Cardiac muscle cell (in vitro differentiated cells and primary cell): ENCODE measurements around the gene SLC2A2. TPM values are rescaled to one million over a fixed set of nuclear protein-coding genes. Genes with fewer than 3 reads are reported as not detected.
A peak's percentile ranks its signal among the peaks of the same experiment; 100 is the strongest.

ENCODE experiments used
- DNase-seq, 2 donors: peaks; one replicate each; pipeline versions ENCODE4 v3.0.0 to v3.0.0-alpha.2; 2010 to 2017; ENCODE audit warnings: low read depth in 1 of 2, low spot score in 1 of 2
- H3K27ac ChIP-seq: fragments of 200-600 bp; sonication (generic); 2 replicates; pipeline ENCODE4 v1.5.1; 2016
- H3K27me3 ChIP-seq: fragments of 200-600 bp; sonication (generic); 2 replicates; pipeline ENCODE4 v1.6.0; 2016; ENCODE audit warnings: control low read depth
- H3K36me3 ChIP-seq: fragments of 200-600 bp; sonication (generic); 2 replicates; pipeline ENCODE4 v1.5.1; 2016; ENCODE audit warnings: control low read depth
- H3K4me1 ChIP-seq: fragments of 200-600 bp; sonication (generic); 2 replicates; pipeline ENCODE4 v1.8.1; 2017; ENCODE audit warnings: low read depth, mild to moderate bottlenecking, mixed run types
- H3K4me3 ChIP-seq: fragments of 200-600 bp; sonication (generic); 2 replicates; pipeline ENCODE4 v1.5.1; 2016; ENCODE audit warnings: mild to moderate bottlenecking
- H3K9me3 ChIP-seq: fragments of 200-600 bp; sonication (generic); 2 replicates; pipeline ENCODE4 v1.5.1; 2017; ENCODE audit warnings: low read depth, mild to moderate bottlenecking, control low read depth
- polyA plus RNA-seq: library from polyadenylated mRNA; unstranded; fragments of >200 nt; fragmentation: Nextera tagmentation; extraction: Ambion mirVana; gene quantifications from 2 replicates; pipeline ENCODE4 v1.2.1, GENCODE V29; 2016
- total RNA-seq: library from RNA; depleted of rRNA; stranded (reverse); fragments of >200 nt; gene quantifications from 2 replicates; pipeline ENCODE4 v1.2.3, GENCODE V29; 2016
- TF ChIP-seq, protein P1 (sequence below): IDR thresholded peaks from 2 replicates; pipeline ENCODE4 v1.5.1; 2012; ENCODE audit warnings: low read depth, mild to moderate bottlenecking, low read length

The SLC2A2 gene
- total and polyA plus RNA-seq, 2 experiments from 2014 or later, result not detected

DNA sequence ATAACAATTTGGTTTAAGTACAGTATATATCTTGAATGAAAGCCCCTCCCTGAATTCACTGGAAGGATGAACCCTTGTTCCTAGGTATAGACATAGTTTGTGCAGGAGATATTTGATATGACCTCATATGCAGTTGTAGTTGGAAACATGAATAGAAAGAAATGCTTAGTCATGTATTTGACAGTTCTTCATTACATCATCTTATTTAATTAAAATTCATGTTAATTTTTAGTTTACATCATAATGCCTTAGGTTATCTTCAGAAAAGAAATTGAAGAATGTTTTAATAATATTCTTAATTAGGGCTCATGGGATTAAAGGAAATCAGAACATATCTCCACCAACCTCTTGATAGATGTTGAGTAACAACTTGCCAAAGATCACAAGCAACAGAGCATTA is 19.2 kb downstream of the SLC2A2 start:
- TF ChIP-seq, protein P1, sequence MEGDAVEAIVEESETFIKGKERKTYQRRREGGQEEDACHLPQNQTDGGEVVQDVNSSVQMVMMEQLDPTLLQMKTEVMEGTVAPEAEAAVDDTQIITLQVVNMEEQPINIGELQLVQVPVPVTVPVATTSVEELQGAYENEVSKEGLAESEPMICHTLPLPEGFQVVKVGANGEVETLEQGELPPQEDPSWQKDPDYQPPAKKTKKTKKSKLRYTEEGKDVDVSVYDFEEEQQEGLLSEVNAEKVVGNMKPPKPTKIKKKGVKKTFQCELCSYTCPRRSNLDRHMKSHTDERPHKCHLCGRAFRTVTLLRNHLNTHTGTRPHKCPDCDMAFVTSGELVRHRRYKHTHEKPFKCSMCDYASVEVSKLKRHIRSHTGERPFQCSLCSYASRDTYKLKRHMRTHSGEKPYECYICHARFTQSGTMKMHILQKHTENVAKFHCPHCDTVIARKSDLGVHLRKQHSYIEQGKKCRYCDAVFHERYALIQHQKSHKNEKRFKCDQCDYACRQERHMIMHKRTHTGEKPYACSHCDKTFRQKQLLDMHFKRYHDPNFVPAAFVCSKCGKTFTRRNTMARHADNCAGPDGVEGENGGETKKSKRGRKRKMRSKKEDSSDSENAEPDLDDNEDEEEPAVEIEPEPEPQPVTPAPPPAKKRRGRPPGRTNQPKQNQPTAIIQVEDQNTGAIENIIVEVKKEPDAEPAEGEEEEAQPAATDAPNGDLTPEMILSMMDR, result no peak
- Histone ChIP-seq H3K9me3 (no peaks in the 10 kb centered on the region), H3K4me1 (peaks cover 12% of the 10 kb centered on the region), H3K36me3 (no peaks in the 10 kb centered on the region), H3K4me3 (no peak overlapping the region), H3K27ac (no peak overlapping the region), H3K27me3 (peaks cover 4% of the 10 kb centered on the region)
- no peak for DNase-seq

DNA sequence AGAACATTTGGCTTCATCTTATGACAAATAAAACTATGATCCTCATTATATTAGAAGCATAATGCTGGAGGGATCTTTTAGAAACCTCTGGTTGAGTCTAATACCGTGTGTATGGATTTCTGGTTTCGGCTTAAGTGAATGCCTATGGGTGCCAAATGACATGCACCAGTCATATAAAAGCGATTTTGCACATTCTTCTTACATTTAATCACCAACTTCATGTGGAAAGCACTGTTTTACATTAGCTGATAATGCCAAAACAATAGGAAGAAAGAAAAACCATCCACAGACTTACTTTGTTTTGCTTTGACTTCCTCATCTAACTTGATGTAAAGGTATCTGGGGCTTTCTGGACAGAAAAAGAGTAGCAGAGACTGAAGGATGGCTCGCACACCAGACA is 20.9 kb downstream of the SLC2A2 start:
- TF ChIP-seq, protein P1, result no peak
- no peaks in the 10 kb centered on the region for H3K9me3 ChIP-seq
- H3K27ac ChIP-seq, result no peak overlapping the region
- no peak overlapping the region for H3K4me3 ChIP-seq
- no peak for DNase-seq
- peaks cover 4% of the 10 kb centered on the region for H3K27me3 ChIP-seq
- H3K36me3 ChIP-seq, result no peaks in the 10 kb centered on the region
- peaks cover 6% of the 10 kb centered on the region for H3K4me1 ChIP-seq

DNA sequence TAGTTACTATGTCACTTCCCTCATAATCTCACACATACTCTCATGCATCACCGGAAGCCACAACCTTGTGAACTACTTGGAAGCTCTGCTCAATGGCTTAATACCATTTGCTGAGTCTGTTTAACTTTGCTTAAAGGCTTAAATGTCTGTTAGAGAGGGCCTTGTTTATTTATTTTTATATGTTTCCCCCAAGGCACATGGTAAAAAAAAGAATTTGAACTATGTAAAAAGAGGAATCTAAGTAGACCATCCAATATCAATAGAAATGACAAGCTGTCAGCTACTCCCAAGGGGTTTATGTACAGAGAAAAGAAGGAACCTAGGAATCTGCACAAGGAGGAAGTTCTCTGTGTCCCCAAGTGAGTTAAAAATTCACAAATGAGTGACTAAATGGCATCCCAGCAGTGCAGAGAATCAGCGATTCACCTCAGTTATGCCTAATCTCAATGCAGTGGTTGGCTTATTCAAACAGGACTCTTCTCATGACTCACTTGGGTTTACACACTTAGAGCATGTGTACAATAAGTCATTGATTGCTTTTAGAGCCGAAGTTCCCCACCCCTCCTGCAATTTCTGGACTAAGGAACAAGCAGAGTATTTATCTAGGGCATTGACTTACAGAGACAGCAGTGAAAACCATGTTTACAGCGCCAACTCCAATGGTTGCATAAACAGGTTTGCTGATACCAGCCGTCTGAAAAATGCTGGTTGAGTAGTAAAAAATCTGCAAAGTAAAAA is 24.4 kb downstream of the SLC2A2 start:
- Histone ChIP-seq H3K9me3 (no peaks in the 10 kb centered on the region), H3K36me3 (no peaks in the 10 kb centered on the region), H3K4me1 (no peaks in the 10 kb centered on the region), H3K4me3 (no peak overlapping the region), H3K27me3 (no peaks in the 10 kb centered on the region), H3K27ac (no peak overlapping the region)
- peak in 1 of 2 donors; percentile 23 for DNase-seq
- TF ChIP-seq, protein P1, result no peak

DNA sequence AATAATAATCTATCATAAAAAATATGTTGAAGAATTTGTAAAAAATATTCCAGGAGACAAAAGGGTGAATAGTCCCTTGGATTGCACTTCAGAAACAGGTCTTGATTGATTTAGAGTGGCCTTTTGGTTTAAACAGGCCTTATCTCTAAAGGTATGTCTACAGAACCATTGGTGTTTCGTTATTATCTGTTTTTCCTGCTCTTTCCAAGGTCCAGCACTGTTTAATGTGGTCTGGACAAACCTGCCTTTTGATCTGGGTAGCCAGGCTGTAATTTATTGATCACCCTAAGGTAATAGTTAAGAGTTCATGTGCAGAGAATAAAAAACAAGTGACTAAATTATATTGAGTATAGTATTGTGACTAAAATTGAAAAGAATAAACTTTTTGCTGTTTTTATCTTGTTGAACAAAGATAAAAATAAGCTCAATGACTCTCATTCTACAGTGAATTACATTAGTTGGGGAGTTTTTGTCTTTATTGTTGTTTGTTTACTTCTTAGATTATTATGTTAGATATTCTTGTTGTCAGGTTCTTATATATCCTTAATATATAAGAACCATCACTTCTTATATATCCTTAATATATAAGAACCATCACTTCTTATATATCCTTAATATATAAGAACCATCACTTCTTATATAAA is 25.1 kb downstream of the SLC2A2 start:
- no peak overlapping the region for H3K27ac ChIP-seq
- no peaks in the 10 kb centered on the region for H3K4me1 ChIP-seq
- TF ChIP-seq, protein P1, result no peak

DNA sequence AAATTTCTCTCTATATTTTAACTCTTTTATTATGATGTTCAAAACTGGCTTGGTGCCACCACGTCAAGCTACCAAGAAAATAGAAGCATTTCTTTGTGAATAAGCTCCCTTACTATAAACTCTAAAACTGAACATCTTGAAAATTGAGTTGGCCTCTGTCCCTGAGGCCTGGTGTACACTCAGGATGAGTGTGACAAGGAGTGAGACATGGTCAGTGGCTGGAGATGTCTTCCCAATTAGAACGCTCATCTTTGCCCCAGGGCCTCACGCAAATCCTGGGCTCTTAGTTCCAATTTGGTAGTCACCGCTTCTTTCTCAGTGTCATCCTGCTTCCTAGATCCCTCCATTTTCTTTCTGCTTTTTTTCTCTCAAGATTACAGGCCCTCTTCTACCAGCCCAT is 26.2 kb downstream of the SLC2A2 start:
- Histone ChIP-seq H3K27me3 (no peaks in the 10 kb centered on the region), H3K4me1 (no peaks in the 10 kb centered on the region), H3K36me3 (no peaks in the 10 kb centered on the region), H3K27ac (no peak overlapping the region), H3K9me3 (no peaks in the 10 kb centered on the region), H3K4me3 (no peak overlapping the region)
- TF ChIP-seq, protein P1, result no peak
- no peak for DNase-seq

More for the DNA sequence above, 25.1 kb downstream of the SLC2A2 start:
- DNase-seq, result no peak
- no peaks in the 10 kb centered on the region for H3K27me3 ChIP-seq
- no peaks in the 10 kb centered on the region for H3K36me3 ChIP-seq
- H3K4me3 ChIP-seq, result no peak overlapping the region
- H3K9me3 ChIP-seq, result no peaks in the 10 kb centered on the region
